GM21529 (cell line): ENCODE measurements around the gene IKZF1.
A peak's percentile ranks its signal among the peaks of the same experiment; 100 is the strongest.

ENCODE experiments used
- ATAC-seq: cut with Tn5 transposase; IDR thresholded peaks from one replicate; pipeline ENCODE4 v1.9.1; 2021; ENCODE audit not compliant: unreplicated experiment

The IKZF1 gene

DNA sequence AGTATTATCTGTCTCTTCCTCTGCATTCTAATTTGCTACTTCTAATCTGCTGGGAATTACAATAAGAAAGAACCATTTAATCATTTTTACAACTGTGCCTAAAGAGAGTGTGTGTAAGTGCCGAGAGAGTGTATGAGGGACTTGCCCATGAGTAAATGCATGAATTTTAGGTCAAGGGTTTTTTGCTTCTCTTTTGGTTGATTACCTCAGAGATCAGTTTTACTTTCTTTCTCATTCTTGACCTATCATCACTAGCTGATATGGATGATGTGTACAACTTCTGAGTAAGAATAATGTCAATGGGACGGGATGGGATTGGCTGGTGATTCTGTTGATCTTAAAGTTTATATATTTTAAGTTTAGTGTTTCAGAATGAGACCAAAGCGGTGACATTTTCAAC, 47.8 kb downstream of the IKZF1 start:
- ATAC-seq: peak; percentile 87

DNA sequence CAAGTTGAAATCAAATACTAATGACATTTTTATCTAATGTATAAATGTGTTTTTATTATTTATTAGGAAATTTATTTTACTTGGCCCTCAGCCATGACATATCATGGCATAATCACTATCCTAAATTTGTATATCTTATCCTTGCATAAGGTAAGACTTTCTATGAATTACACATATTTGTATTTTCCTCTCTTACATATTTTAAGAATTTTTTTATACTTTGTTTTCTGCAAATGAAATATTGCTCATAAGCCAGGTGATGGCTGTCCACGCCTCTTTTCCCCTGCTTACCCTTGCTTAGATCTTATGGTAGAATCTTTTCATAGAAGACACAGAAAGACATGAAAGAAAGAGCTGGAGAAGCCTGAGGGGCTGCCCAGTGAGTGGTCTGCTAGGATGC, 48.2 kb downstream of the IKZF1 start:
- no peak for ATAC-seq

DNA sequence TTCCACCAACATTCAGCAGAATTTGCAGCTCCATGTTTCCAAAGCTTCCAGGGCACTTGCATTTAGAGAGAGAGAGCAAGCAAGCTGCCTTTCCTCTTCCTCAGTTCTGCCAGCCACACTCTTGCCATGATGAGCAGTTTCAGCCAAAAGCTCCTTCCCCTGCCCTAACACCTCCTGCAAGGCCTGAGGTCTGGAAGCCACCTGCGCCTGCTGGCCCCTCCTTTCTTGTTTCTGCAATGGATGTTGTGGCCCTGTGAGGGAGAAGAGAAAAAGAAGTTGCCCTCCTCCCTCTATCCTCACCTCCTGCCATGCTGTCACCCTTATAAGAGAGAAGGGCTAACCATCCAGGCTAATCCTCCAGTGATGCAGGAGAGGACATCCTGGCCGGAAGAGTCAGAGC, 48.7 kb downstream of the IKZF1 start:
- no peak for ATAC-seq

DNA sequence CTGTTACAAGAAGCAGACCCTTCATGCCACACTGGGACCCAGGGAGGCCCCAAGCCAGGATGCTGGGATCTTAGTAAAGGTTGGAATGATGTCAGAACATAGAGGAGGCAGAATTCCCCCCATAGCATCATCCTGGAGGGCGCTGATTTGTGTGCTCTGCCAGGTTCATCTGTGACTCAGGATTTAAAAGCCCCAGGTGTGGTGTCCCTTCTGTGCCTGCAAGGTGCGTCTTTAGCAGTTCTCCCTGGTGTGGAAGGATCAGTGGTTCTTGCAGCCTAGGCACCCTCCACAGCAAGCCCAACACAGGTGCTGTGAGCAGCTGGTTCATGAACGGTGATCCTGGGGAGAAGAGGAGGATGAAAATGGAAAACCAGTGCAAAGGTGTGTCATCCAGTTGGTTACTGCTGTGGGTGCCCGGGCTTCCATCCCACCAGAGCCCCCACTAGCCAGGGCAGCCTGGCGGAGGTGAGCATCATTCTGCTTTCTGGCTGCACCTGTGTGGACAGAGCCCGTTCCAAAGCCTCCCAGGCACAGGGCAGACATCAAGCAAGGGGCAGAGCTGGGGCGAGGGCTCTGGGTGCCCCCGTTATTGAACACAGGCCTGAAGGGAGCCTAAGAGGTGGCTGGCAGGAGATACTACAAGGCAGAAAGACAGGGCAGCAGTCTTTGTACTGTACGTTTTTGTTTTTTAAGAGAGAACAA, 49.5 kb downstream of the IKZF1 start:
- ATAC-seq: no peak

DNA sequence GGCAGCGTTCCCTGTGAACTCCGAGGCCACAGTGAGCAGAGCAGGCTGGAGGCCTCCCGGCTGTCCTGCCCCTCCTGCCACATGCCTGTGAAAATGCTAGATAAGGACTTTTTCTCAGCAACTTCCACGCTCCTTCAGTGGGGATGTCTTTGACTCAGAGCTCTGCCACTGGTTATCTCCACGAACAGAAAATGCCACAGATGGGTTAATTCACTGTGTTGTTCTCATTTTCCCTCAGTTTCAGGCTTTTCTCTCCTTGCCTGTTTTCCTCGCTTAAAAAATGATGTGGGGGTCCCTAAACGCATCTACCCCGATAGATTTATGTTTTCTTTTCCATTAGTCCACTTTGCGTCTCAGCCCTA, 51.3 kb downstream of the IKZF1 start:
- no peak for ATAC-seq

DNA sequence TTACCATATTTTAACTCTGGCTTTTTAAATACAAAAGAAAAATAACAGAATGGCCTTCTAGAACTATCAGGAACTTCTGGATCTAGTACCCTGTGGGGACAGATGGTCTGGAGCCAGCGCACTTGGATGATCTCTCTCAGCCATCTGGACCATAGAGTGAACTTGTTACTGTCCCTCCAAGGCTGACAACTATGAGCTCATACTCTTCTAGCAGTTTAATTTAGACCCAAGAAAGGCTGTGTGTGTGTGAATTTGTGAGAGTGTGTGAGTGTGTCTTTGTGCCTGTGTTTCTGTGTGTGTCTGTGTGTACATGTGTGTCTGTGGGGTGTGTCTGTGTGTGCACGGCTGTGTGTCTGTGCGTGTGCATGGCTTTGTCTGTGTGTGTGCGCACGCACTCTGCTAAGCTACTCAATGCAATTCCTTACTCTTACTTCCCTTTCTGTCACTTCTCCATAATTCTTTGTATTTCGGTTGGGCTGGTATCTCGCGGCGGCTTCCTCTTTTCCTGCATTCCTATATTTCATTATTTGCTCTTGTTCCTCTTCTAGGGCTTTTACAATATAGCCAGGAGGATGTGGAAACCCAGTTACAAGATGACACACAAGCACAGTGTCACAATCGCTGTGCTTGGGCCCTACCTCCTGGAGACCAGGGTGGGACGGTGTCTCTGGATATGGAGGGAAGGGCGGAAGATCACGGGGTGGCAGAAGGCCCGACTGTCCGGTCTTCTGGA, 51.9 kb downstream of the IKZF1 start:
- ATAC-seq: no peak

DNA sequence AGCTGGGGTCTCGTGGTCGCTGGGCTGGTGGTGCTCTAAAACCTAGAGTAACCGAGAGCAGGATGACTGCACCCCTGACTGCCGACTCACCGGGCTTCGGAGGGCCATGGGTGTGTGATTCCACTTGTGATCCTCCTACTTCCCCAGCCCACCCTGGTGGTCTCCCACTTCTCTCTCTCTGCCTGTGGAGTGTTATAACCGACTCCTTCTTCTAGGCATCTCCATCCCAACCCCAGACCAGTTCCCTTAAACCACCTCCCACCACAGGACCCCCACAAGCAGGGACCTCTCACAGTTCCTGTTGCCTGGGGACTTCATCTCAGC, 52.4 kb downstream of the IKZF1 start:
- no peak for ATAC-seq

DNA sequence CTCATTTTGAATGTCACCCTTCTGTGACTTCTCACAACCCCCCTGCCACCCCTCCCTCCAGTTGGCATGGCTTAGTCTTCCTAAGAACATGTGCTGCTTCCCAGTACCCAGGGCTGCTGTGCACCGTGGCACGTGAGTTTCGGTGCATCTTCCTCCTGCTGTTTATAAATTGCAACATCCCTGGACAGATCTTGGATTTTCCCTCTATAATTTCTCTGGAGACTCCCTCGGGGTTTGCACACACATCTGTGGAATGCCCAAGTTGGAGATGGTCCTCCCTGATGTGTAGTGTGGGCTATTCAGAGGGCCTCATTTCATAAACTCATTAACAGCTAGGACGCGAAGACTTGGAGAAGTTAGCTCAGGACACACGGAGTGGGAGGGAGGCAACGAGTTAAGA, 52.9 kb downstream of the IKZF1 start:
- ATAC-seq: no peak

DNA sequence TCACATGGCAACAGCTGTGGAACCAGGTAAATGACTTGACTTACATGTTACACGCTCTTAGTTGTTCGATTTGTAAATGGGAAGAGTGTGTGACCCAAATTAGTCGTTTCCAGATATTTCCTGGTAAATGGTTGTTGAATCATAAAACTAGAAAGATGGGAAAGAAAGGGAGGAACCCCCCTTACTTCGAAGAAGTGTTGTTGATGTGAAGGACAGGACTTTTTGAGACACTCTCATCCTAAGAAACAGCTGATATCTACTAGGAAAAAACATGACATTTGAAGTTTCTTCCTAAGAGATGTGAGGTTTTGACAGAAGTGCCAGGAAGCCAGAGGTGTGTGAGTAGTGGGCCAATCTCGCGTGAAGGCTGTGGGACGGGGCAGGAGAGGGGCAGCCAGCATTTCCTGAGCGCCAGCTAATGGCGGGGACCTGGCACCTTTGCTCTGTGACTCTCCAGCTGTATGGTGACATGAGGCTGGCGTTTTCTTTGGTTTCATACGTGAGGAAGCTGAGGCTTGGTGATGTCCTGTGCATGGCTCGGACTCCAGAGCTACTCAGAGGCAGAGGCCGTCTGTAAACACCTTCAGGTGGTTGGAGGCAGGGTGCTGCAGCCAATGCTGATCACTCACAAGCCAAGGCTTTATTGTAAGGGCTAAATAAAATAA, 53.7 kb downstream of the IKZF1 start:
- no peak for ATAC-seq

DNA sequence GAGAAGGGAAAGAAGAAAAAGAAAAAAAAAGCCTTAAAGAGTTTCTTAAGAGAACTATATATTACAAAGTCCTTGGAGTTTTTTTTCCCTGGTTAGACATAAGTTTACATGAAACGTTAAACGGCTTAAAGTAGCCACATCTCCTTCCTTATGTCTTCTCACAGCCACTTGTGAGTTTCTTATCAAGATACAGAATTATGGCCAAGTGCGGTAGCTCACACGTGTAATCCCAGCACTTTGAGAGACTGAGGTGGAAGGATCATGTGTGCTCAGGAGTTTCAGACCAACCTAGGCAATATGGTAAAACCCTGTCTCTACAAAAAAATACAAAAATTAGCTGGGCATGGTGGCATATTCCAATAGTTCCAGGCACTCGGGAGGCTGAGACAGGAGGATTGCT, 54.3 kb downstream of the IKZF1 start:
- no peak for ATAC-seq

DNA sequence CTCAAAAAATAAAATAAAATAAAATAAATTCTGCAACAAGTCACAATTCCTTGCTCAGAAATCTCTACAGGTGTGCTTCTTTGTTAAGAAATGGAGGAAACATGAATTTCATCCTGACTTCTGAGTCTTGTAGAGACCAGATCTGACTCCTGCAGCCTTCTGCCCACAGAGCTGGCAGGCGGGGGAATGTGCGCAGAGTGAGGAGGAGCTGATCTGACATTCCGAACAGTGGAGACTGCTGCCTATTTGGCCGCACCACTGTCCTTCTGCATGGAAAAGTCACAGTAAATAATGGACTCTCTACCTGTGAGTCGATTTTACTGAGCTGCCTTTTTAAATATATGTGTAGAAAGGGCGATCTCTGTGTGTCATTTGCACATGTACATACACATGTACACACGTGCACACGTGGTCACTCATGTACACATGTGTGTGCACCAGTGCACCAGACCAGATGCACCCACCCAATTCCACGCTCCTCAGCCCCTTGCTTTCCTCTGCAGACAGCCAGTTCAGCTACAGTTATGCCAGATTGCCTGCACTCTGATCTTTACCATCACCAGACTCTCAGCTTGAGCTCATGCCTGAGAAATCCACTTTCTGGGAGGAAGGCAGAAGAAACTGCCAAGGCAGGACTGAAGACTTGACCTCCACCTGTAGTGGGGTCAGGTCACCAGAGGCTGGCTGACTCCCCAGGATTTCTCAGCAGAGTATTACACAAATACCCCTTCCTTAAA, 54.9 kb downstream of the IKZF1 start:
- no peak for ATAC-seq

DNA sequence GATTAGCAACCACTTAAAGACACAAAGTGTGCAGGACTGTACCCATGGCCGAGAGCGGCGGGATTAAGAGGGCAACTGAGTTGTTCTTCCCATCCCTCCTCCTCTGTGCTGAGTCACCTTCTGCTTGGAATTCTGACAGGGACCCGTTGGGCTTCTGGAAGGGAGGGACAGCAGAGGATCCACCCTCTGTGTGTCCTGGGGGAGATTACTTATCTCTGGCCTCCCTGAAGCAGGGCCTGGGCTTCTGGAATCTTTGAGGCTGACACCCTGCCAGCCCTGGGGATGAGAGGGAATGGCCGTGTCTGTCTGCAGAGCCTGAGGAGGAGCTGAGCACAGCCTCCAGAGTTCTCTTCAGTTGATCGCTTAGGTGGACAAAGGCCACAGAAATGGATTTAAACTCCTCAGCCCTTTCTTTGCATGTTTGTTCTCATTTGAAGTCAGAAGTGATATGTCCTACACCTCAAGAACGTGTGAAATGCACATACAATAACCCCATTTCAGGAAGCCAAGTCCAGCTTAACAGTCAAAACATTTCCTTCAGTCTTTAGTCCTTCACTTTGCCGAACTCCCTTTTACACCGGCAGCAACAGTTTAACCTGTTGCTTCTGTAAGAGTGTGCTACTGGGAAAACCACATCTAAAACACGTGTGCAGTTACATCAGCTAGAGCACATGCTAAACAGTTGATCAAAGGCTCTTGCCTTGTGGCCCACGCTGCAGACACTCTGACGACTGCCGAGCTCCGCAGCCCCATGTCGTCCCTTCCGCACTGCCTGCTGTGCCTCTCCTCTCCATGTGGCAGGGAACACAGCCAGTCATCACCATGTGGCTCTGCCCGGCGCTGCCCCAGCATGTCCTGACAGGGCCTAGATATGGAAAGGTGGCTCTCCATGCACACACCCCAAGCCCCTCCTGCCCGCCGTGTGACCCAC, 55.7 kb downstream of the IKZF1 start:
- ATAC-seq: no peak

DNA sequence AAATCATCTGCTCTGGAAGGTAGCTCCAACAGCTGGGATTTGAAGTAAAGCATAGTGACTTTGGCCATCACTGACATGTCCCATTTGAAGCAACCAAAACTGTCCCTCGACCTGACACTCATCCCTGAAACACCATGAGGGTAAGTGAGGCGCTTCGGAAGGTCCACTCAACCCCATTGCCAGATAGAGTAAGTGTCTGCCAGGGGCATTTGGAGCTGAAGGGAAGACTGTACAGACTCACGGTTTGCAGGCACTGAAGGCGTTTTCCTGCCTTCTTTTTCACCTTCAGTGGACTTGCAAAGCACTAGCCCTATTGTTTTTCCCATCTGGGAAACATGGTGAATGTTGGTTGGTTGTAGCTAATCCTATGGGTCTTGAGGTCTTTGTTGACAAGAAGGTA, 57.6 kb downstream of the IKZF1 start:
- no peak for ATAC-seq

DNA sequence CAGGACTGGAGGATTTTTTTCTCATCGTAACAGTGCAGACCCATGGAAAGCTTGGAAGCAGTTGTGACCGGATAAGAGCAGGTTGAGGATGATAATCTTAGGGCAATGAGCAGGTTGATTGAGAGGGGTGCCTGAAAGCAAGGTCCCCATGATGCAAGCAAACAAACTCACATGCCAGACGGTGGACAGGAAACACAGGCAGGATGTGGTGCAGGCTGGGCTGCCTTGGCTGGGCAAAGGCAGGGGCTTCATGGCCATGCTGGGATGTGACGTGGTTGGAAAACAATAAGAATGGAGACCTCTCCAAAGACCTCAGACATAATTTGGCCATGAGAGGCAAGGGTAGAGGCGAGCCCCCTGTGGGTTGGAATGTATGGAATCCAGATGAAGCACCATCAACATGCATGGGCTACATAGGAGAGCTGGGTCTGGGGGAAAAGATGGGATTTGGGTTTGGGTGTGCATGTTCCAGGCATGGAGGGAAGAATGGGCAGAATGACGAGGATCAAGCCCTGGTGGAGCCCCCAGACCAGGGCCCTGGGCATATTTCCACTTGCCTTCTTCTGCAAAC, 58.3 kb downstream of the IKZF1 start:
- ATAC-seq: no peak

DNA sequence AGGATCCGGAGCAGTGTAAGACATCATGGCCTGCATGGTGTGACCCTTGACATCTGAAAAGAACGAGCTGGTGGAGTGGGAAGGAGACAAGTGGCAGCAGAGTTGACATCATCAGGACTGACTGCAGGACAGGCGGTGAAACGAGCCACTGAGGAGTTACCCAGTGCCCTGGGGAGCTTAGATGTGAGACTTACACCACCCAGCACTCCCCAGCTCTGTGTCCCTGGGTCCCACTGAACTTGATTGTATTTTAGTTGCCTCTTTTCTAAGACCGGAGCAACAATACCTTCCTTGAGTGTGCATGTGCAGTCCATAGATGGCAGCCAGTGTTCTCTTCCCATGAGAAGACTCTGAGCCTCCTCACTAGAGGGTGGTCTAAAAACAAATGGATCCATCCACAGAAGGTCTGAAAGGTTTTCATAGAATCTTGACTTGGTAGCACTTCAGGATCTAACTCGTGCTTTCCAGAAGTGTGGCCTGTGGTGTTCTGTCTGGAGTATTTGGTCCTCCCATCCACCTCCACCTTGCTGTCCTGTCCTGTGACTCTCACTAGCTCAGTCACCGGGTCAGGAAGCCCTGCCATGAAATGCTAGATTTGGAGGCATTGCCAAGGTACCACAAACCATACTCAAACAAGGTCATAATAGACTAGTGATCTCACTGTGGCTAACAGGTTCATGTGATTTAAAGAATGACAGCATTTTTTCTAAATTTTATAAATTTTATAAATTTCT, 59.0 kb downstream of the IKZF1 start:
- no peak for ATAC-seq

DNA sequence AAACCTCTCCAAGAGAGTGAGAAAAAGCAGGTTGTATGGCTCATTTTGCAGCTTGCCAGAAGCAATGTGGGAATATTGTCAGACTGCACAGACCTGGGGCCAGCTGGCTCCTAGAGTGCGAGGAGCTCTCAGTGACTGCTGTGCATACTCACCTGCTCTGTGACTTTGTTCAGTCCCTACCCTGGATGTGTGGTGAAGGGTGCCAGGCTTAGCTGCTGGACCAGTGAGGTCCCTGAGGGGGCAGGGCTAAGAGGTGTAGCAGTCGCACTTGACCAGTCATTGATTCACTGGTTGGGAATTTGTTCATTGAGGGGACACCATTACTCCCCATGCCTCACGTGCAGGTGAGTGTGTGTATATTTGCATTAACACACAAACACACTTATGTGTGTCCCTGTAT, 60.1 kb downstream of the IKZF1 start:
- no peak for ATAC-seq

DNA sequence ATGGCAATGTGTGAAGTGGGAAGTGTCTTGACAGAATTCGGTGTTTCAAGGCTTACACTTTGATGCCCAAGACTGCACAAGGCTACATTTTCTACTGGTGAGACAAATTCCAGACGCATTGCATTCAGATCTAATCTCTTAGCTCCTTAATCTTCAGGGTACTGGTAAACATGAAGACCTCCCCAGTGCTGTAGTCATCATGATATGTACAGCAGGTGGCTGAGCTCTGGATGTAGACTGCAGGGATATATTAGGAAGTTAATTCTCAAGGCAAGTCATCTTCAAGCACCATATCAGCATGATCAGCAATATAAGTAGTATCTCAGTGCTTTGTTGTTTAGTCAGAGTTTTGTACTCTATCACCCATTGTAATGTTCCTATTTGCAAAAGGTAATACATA, 61.8 kb downstream of the IKZF1 start:
- ATAC-seq: no peak

DNA sequence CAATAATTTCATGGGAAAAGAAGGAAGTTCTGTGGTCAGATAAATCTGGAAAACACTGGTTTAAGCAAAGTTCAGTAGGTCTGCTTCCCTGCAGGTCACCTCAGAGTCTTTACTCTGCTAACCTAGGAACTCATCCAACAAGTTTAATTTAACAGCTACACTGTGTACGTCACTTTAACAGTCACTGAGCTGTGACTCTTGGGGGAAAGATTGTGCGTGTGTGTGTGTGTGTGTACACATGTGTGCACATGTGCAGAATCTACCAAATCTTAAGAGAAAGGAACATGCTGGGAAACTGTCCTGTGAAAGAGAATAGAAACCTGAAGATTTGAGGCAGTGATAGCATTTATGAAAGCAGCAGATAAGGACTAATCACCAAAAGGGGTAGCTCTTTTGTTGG, 62.6 kb downstream of the IKZF1 start:
- ATAC-seq: no peak

DNA sequence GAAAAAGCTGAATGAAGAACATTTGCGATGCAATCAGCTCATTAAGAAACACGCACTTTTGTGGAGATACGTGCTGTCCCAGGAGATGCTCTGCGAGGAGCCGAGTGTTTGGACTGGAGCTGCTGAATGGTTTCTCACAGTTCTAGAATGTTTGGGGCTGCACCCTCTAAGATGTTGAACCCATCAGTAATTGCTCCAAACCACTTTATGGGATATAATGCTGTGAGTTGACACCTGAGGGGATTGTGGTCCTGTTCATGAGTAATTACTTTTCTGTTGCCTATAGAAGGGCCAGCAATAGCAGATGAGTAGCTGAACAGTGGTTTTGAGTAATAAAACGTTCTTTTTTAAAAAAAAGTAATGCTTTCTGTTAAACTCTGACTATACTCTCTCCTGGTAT, 63.1 kb downstream of the IKZF1 start:
- no peak for ATAC-seq

DNA sequence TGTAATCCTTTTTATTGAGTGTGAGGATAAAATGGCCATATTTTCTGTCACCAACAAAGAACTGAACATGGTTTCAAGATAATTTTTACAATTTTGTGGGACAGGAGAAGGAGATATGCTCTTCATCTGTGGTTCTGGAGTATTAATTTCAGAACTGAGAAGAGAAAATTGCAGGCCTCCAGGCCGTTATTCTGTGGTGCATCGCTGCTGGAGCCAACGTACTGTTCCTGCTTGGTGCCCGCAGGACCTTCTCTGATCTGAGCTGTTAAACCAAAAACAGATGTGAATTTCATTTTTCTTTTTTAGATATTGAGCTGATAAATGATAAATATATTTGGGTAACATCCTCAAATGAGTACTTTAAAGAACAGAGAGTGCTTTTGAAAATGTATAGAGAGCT, 63.9 kb downstream of the IKZF1 start:
- ATAC-seq: no peak
